NCI-H1436 treated with DMSO at 0.1 percent for 48 hours (cell line): ENCODE measurements around the gene RHOC.

Experiments used
- DNase-seq: peaks from one replicate; lab custom pipeline; 2025; lab: John Stamatoyannopoulos, UW

The RHOC gene

GRCh38 chr1:112701227-112702066, 5.5 kb downstream of the RHOC start:
- DNase-seq = no peak

GRCh38 chr1:112700290-112701226, 6.4 kb downstream of the RHOC start:
- peak; percentile 28 for DNase-seq

- DNase-seq = no peak
Observed at GRCh38 chr1:112699425-112700144, 7.3 kb downstream of the RHOC start.

- no peak for DNase-seq
Observed at GRCh38 chr1:112698366-112699310, 8.3 kb downstream of the RHOC start.

- no peak for DNase-seq
Observed at GRCh38 chr1:112697781-112698201, 9.1 kb downstream of the RHOC start.

- no peak for DNase-seq
Observed at GRCh38 chr1:112696578-112697314, 10.2 kb downstream of the RHOC start.

- DNase-seq = no peak
Observed at GRCh38 chr1:112695276-112695675, 11.7 kb downstream of the RHOC start.

GRCh38 chr1:112694363-112694929, 12.5 kb downstream of the RHOC start:
- DNase-seq = no peak

- DNase-seq = no peak
Observed at GRCh38 chr1:112693821-112694220, 13.1 kb downstream of the RHOC start.

- DNase-seq = no peak
Observed at GRCh38 chr1:112692681-112693080, 14.2 kb downstream of the RHOC start.

GRCh38 chr1:112689842-112690237, 17.1 kb downstream of the RHOC start:
- no peak for DNase-seq

GRCh38 chr1:112689196-112689841, 17.6 kb downstream of the RHOC start:
- no peak for DNase-seq

- no peak for DNase-seq
Observed at GRCh38 chr1:112688781-112689193, 18.1 kb downstream of the RHOC start.

GRCh38 chr1:112687785-112688496, 19.0 kb downstream of the RHOC start:
- DNase-seq = no peak

GRCh38 chr1:112687361-112687760, 19.6 kb downstream of the RHOC start:
- no peak for DNase-seq

GRCh38 chr1:112686835-112687234, 20.1 kb downstream of the RHOC start:
- no peak for DNase-seq

- DNase-seq = no peak
Observed at GRCh38 chr1:112686417-112686816, 20.5 kb downstream of the RHOC start.

GRCh38 chr1:112685913-112686312, 21.0 kb downstream of the RHOC start:
- DNase-seq = no peak

- DNase-seq = no peak
Observed at GRCh38 chr1:112678605-112679004, 28.3 kb downstream of the RHOC start.
